Astrocyte of the spinal cord (primary cell): ENCODE measurements around the gene NABP2.

Source experiments
- DNase-seq: peaks from one replicate; pipeline ENCODE4 v3.0.0; 2011; ENCODE audit warnings: low read depth, low spot score
- H3K4me3 ChIP-seq: 2 replicates; pipeline ENCODE4 v1.5.1; 2011; ENCODE audit warnings: low read depth, mild to moderate bottlenecking, low read length, moderate library complexity
- in situ Hi-C: cut with HindIII; loops from 2 replicates; pipeline ENCODE4 v1.10.0; 2017; ENCODE audit warnings: low sequenced_read_pairs
- TF ChIP-seq, protein P1 (sequence below): IDR thresholded peaks from 2 replicates; pipeline ENCODE4 v1.5.1; 2012; ENCODE audit warnings: low read depth, mild to moderate bottlenecking, low read length, inconsistent platforms

The NABP2 gene

DNA sequence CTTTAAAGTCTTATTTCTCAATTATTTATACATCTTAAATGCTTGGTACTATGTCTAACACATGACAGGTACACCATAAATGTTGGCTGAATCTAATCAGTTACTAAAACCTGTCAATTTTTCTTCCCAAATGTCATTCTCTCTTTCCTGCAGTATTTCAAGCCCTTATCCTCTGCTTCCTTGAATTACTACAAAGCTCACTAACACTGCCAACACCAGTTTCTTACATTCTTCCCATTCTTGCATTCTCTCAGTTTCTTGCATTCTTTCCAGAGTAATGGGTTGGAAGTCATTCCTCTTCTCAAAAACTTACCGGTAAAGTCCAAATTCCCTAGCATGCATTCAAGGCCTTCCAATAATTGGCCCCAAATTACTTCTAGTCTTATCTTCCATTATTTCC lies 25.3 kb upstream of the NABP2 start:
- TF ChIP-seq, protein P1, sequence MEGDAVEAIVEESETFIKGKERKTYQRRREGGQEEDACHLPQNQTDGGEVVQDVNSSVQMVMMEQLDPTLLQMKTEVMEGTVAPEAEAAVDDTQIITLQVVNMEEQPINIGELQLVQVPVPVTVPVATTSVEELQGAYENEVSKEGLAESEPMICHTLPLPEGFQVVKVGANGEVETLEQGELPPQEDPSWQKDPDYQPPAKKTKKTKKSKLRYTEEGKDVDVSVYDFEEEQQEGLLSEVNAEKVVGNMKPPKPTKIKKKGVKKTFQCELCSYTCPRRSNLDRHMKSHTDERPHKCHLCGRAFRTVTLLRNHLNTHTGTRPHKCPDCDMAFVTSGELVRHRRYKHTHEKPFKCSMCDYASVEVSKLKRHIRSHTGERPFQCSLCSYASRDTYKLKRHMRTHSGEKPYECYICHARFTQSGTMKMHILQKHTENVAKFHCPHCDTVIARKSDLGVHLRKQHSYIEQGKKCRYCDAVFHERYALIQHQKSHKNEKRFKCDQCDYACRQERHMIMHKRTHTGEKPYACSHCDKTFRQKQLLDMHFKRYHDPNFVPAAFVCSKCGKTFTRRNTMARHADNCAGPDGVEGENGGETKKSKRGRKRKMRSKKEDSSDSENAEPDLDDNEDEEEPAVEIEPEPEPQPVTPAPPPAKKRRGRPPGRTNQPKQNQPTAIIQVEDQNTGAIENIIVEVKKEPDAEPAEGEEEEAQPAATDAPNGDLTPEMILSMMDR: no peak
- in situ Hi-C loops: no loop called here
- no peak overlapping the region for H3K4me3 ChIP-seq

DNA sequence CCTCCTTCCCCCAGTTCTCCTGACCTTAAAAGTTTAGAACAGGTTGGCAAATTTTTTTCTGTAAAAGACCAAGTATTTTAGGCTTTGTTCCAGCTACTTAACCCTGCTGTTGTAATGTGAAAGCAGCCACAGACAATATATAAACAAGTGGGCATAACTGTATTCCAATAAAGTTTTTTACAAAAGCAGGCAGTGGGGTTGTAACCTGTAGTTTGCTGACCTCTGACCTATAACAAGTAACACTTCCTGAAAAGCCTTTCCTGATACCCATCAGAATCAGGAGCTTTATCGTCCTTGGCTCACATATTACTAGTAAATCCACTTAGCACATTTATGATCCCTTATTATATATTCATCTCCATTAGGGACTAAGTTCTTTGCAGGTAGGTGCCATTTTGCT lies 21.8 kb upstream of the NABP2 start:
- in situ Hi-C loops: no loop called here
- no peak overlapping the region for H3K4me3 ChIP-seq
- no peak for DNase-seq
- TF ChIP-seq, protein P1: no peak

More for the DNA sequence above, 25.3 kb upstream of the NABP2 start:
- no peak for DNase-seq

DNA sequence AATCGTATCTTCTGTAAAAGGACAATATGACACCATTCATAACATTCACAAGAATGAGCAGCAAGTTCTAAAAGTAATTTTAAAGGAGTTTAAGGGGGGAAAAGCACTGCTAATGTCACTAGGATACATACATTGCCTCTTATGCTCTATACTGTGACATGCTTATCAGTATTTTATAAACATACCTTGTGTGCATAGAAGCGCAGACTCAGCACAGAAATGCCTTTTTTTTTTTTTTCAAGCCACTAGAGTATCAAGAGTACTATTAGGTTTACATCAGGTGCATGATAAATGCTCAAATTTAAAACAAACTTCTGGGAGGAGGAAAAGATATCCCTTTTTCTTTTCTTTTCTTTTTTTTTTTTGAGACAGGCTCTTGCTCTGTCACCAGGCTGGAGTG lies 21.3 kb upstream of the NABP2 start:
- no peak overlapping the region for H3K4me3 ChIP-seq
- TF ChIP-seq, protein P1: no peak
- in situ Hi-C loops: no loop called here
- no peak for DNase-seq

DNA sequence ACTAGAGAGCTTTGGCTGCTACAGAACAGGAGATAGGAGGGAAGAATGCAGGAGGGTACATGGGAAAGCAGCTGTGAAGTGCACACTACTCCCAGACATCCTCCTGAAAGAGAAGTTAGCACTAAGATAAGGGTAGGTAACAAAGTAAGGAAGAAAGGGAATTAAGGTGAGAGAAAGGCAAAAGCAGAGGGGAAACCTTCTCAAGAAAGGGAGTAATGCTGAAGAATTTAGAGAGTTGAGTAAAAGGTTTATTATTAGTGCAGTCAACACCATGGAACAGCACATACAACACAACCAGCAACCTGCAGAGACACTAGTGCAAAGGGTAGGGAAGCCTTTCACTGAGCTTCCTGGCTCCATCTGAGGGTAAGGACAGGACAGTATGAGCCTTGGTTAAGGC lies 19.9 kb upstream of the NABP2 start:
- TF ChIP-seq, protein P1: no peak
- in situ Hi-C loops: no loop called here
- DNase-seq: no peak

DNA sequence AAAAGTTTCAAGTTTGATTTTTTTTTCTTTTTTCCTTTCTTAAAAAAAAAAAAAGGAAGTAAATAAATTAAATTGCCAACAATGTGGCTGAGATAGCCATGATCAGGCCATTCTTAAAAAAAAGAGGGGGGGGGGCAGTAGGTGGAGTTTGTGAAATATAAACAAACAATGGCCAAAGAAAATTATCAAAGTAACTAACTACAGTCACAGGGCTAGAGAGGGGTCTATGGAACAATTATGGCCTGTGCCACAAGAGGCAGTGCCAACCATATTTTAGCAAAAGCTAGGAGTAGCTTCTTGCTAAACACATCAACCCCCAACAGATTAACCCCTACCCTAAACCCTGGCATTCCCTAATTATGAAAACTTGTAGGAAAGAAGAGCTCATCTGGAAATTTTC lies 18.7 kb upstream of the NABP2 start:
- in situ Hi-C loops: no loop called here
- H3K4me3 ChIP-seq: no peak overlapping the region
- TF ChIP-seq, protein P1: no peak
- DNase-seq: no peak

More for the DNA sequence above, 19.9 kb upstream of the NABP2 start:
- no peak overlapping the region for H3K4me3 ChIP-seq

DNA sequence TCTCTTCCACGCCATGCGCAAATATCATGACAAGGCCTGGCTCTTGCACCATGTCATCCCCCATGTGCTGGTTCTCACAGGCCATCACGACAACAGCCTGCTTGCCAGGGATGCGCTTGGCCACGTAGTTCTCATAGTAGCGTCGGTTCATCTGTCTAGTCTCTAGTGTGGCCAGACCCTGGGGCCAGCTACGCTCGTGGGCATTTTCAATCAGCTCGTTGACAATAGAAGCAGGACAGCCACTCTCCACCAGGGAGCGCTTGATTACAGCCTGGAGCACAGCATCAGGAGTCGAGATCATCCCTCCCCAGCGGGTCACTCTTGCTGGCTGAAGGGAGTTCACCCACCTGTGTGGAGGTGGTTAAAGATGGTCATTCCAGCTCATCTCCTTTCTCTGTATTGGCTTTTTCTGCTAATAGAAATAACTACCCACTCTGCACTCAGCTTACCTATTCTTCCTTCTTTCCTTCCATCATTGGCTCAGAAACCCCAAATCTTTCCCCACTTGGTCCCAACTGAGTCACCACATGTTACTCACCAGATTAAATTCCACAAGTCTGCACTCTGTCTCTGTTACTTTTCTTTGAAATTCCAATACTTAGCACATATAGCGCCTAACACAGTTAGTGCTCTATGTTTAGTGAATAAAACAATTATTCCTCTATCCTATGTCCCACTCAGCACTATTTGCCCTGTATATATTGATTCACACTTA lies 17.5 kb upstream of the NABP2 start:
- in situ Hi-C loops: no loop called here
- TF ChIP-seq, protein P1: peak; percentile 82
- DNase-seq: peak; percentile 45
- H3K4me3 ChIP-seq: no peak overlapping the region
